ENCODE results near the gene ZWILCH.

DNA sequence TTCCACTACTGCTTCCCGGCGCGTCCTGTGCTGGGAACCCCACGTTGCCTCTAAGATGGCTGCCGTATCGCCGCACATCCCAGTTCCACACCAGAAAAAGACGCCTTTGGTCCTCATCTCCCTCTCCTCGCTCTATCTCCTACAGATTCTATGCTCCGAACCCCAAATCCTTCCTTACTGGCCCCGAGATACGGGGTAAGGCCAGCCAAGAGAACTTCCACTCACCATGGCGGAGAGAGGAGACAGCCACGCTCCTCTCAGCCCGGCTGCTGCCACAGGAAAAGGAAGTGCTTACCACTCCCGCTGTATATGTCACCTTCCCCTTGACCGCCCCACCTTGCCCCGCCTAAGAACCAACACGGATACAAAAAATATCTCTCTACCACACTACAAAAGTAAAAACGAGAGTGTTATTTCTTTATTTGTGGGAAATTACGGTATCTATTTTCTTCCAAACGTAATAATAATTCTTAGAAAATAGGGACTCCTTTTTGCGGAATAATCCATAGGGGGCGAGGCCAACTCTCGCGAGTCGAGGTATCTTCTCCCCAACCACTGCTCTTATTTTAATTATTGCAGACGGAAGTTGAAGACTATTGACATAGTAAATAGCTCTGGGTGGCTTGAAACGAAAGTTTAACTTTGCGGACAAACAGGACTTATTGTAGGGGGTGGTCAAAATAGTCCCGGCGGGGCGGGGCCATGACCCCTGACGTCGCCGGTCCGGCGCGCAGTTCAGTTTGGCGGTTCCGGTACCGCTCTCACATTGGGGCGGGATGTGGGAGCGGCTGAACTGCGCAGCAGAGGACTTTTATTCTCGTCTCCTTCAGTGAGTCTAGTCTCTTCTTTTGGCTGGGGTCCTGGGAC lies at the start of gene ZWILCH, which contains the start of gene RPL4:
- TF ChIP-seq, protein P1, sequence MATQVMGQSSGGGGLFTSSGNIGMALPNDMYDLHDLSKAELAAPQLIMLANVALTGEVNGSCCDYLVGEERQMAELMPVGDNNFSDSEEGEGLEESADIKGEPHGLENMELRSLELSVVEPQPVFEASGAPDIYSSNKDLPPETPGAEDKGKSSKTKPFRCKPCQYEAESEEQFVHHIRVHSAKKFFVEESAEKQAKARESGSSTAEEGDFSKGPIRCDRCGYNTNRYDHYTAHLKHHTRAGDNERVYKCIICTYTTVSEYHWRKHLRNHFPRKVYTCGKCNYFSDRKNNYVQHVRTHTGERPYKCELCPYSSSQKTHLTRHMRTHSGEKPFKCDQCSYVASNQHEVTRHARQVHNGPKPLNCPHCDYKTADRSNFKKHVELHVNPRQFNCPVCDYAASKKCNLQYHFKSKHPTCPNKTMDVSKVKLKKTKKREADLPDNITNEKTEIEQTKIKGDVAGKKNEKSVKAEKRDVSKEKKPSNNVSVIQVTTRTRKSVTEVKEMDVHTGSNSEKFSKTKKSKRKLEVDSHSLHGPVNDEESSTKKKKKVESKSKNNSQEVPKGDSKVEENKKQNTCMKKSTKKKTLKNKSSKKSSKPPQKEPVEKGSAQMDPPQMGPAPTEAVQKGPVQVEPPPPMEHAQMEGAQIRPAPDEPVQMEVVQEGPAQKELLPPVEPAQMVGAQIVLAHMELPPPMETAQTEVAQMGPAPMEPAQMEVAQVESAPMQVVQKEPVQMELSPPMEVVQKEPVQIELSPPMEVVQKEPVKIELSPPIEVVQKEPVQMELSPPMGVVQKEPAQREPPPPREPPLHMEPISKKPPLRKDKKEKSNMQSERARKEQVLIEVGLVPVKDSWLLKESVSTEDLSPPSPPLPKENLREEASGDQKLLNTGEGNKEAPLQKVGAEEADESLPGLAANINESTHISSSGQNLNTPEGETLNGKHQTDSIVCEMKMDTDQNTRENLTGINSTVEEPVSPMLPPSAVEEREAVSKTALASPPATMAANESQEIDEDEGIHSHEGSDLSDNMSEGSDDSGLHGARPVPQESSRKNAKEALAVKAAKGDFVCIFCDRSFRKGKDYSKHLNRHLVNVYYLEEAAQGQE (IDR thresholded peaks at IDR 0.05; ENCODE audit: unreplicated experiment): peak; percentile 31
- TF ChIP-seq, protein P2, sequence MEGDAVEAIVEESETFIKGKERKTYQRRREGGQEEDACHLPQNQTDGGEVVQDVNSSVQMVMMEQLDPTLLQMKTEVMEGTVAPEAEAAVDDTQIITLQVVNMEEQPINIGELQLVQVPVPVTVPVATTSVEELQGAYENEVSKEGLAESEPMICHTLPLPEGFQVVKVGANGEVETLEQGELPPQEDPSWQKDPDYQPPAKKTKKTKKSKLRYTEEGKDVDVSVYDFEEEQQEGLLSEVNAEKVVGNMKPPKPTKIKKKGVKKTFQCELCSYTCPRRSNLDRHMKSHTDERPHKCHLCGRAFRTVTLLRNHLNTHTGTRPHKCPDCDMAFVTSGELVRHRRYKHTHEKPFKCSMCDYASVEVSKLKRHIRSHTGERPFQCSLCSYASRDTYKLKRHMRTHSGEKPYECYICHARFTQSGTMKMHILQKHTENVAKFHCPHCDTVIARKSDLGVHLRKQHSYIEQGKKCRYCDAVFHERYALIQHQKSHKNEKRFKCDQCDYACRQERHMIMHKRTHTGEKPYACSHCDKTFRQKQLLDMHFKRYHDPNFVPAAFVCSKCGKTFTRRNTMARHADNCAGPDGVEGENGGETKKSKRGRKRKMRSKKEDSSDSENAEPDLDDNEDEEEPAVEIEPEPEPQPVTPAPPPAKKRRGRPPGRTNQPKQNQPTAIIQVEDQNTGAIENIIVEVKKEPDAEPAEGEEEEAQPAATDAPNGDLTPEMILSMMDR (conservative IDR thresholded peaks at IDR 0.05; ENCODE audit: low read depth in 2 of 2): no peak

All from GM23338 (cell line).